OCI-LY3 (cell line): ENCODE measurements around the gene NOP14.
A peak's percentile ranks its signal among the peaks of the same experiment; 100 is the strongest.

Source experiments
- H2AFZ ChIP-seq: fragments of 200-600, 300-600 bp; shearing (Covaris generic); 2 replicates; pipeline ENCODE4 v1.6.0; 2014; ENCODE audit warnings: antibody characterized with exemption, low read depth, low read length
- H3K27ac ChIP-seq: fragments of 200-600, 300-600 bp; sonication (generic); 2 replicates; pipeline ENCODE4 v1.5.1; 2014; ENCODE audit warnings: mild to moderate bottlenecking, low read length, moderate library complexity, mixed read lengths
- H3K27me3 ChIP-seq: fragments of 200-600, 300-600 bp; sonication (generic); 2 replicates; pipeline ENCODE4 v1.6.1; 2014; ENCODE audit warnings: low read depth, low read length, mixed read lengths
- H3K36me3 ChIP-seq: fragments of 200-600, 300-600 bp; sonication (generic); replicated peaks from 2 replicates; pipeline ENCODE3; 2014; ENCODE audit warnings: low read depth, low read length, mixed read lengths
- H3K4me1 ChIP-seq: fragments of 300-600, 200-600 bp; sonication (generic); 2 replicates; pipeline ENCODE4 v1.6.1; 2014; ENCODE audit warnings: low read length, mixed read lengths
- H3K4me2 ChIP-seq: fragments of 200-600, 300-600 bp; sonication (generic); 2 replicates; pipeline ENCODE4 v1.6.1; 2014; ENCODE audit warnings: low read length, mixed read lengths
- H3K4me3 ChIP-seq: fragments of 300-600, 200-600 bp; sonication (generic); 2 replicates; pipeline ENCODE4 v1.5.1; 2014; ENCODE audit warnings: antibody characterized with exemption, mild to moderate bottlenecking, low read length, moderate library complexity
- H3K79me2 ChIP-seq: fragments of 300-600, 200-600 bp; shearing (Covaris generic); 2 replicates; pipeline ENCODE4 v1.6.1; 2014; ENCODE audit warnings: mild to moderate bottlenecking, low read length, mixed read lengths
- H3K9ac ChIP-seq: fragments of 300-600, 200-600 bp; shearing (Covaris generic); 2 replicates; pipeline ENCODE4 v1.6.0; 2014; ENCODE audit warnings: mild to moderate bottlenecking, low read length, moderate library complexity
- H3K9me3 ChIP-seq: fragments of 200-600, 300-600 bp; shearing (Covaris generic); 2 replicates; pipeline ENCODE4 v1.6.1; 2014; ENCODE audit warnings: low read length, mixed read lengths; ENCODE audit not compliant: insufficient read depth
- H4K20me1 ChIP-seq: fragments of 200-600, 300-600 bp; sonication (generic); 2 replicates; pipeline ENCODE4 v1.6.1; 2016; ENCODE audit warnings: low read length, mixed read lengths; ENCODE audit not compliant: insufficient read depth
- EZH2phosphoT487 ChIP-seq: fragments of 200-600 bp; shearing (Covaris generic); IDR thresholded peaks from 2 replicates; pipeline ENCODE4 v1.6.1; 2018; ENCODE audit warnings: antibody characterized with exemption, mixed run types, low read depth
- TF ChIP-seq, protein P1 (sequence below): fragments of 200-600, 300-600 bp; sonication (generic); IDR thresholded peaks from 2 replicates; pipeline ENCODE4 v1.5.1; 2014; ENCODE audit warnings: antibody characterized with exemption, low read length, low read depth

NOP14 gene

DNA sequence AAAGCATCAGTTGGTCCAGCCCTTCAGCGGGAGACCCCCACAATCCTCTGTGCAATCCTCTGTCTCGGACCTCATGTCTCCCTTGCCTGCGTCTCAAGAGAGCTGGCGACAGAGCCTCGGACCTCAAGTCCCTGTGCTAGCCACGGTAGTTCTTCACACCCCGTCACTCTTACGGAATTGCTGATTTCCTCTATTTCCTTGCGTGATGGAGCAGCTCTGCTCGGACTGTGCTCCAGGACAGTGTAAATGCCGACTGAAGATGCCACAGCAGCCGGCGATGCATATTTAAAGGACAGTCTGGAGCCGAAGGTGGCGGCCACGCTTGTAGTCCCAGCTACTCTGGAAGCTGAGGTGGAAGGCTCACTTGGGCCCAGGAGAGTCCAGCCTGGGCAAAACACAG is 2.1 kb upstream of the NOP14 start:
- H3K79me2 ChIP-seq = peaks cover 23% of the 10 kb centered on the region
- no peak overlapping the region for H3K4me3 ChIP-seq
- peaks cover 14% of the 10 kb centered on the region for H4K20me1 ChIP-seq
- no peak overlapping the region for H2AFZ ChIP-seq
- no peak overlapping the region for H3K9ac ChIP-seq
- H3K4me2 ChIP-seq = no peak overlapping the region
- H3K27me3 ChIP-seq = no peaks in the 10 kb centered on the region
- no peak for TF ChIP-seq EZH2phosphoT487
- TF ChIP-seq, protein P1, sequence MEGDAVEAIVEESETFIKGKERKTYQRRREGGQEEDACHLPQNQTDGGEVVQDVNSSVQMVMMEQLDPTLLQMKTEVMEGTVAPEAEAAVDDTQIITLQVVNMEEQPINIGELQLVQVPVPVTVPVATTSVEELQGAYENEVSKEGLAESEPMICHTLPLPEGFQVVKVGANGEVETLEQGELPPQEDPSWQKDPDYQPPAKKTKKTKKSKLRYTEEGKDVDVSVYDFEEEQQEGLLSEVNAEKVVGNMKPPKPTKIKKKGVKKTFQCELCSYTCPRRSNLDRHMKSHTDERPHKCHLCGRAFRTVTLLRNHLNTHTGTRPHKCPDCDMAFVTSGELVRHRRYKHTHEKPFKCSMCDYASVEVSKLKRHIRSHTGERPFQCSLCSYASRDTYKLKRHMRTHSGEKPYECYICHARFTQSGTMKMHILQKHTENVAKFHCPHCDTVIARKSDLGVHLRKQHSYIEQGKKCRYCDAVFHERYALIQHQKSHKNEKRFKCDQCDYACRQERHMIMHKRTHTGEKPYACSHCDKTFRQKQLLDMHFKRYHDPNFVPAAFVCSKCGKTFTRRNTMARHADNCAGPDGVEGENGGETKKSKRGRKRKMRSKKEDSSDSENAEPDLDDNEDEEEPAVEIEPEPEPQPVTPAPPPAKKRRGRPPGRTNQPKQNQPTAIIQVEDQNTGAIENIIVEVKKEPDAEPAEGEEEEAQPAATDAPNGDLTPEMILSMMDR = no peak
- H3K9me3 ChIP-seq = no peaks in the 10 kb centered on the region
- peaks cover 13% of the 10 kb centered on the region for H3K4me1 ChIP-seq
- H3K36me3 ChIP-seq = no peaks in the 10 kb centered on the region
- no peak overlapping the region for H3K27ac ChIP-seq

DNA sequence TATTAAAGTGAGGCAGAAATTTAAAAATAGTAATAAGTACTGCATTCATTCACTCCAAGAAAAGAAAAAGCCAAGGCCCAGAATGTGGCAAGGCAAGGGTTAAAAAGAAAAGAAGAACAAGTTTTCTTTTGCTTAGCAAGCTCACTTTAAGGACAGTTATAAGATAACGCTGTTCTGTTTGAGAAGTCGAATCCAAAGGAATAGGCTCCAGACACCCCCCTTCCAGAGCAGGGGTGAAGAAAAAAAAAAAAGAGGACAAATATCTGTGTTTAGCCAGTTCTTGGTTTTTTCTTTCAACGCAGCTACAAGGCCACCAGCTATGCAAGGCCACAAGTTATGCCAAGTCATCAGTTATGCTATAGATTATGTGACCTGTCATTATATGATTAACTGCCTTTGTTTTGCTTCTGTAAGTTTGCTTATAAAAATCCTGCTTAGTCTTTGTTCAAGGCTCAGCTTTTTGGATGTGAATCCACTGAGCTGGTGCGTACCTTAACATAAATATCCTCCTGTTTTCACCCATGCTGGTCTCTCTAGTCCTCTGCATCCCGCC is 1.6 kb upstream of the NOP14 start:
- H3K4me2 ChIP-seq = peak overlapping the region; percentile 93
- H2AFZ ChIP-seq = no peak overlapping the region
- H4K20me1 ChIP-seq = peaks cover 18% of the 10 kb centered on the region
- TF ChIP-seq, protein P1 = no peak
- TF ChIP-seq EZH2phosphoT487 = no peak
- no peak overlapping the region for H3K27ac ChIP-seq
- no peak overlapping the region for H3K9ac ChIP-seq
- H3K36me3 ChIP-seq = no peaks in the 10 kb centered on the region
- H3K79me2 ChIP-seq = peaks cover 28% of the 10 kb centered on the region
- H3K4me3 ChIP-seq = peak overlapping the region; percentile 82; the same call in 1 of the 2 replicates
- H3K9me3 ChIP-seq = no peaks in the 10 kb centered on the region
- H3K27me3 ChIP-seq = no peaks in the 10 kb centered on the region
- H3K4me1 ChIP-seq = peaks cover 17% of the 10 kb centered on the region

DNA sequence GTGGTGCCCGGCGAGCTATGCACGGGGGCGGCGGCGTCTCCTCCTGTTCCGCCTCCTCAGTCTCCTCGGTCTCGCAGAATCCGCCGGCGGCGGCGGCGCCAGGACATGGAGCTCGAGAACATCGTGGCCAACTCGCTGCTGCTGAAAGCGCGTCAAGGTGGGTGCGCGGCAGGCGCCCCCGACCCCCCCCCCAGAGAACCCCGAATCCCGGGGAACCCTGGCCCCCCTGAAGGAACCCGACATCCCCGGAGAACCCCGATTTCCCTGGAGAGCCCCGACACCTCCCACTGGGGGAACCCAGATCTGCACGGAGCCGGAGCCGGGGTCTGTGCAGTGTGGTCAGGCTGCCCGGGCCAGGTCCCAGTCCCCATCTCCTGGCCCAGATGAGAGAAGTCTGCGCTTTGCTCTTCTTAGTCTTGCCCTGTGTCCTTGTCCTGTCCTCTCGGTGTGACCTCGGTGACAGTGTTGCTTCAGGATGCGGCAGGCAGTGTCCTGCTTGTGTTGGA is 813 bp upstream of the NOP14 start:
- H3K4me2 ChIP-seq = peak overlapping the region; percentile 93
- no peaks in the 10 kb centered on the region for H3K9me3 ChIP-seq
- no peaks in the 10 kb centered on the region for H3K27me3 ChIP-seq
- peaks cover 24% of the 10 kb centered on the region for H4K20me1 ChIP-seq
- H3K27ac ChIP-seq = no peak overlapping the region
- peaks cover 24% of the 10 kb centered on the region for H3K4me1 ChIP-seq
- H3K36me3 ChIP-seq = peaks cover 3% of the 10 kb centered on the region
- H2AFZ ChIP-seq = peak overlapping the region; percentile 75
- no peak for TF ChIP-seq EZH2phosphoT487
- TF ChIP-seq, protein P1 = no peak
- peaks cover 36% of the 10 kb centered on the region for H3K79me2 ChIP-seq
- H3K9ac ChIP-seq = peak overlapping the region; percentile 68
- peak overlapping the region; percentile 82 for H3K4me3 ChIP-seq

DNA sequence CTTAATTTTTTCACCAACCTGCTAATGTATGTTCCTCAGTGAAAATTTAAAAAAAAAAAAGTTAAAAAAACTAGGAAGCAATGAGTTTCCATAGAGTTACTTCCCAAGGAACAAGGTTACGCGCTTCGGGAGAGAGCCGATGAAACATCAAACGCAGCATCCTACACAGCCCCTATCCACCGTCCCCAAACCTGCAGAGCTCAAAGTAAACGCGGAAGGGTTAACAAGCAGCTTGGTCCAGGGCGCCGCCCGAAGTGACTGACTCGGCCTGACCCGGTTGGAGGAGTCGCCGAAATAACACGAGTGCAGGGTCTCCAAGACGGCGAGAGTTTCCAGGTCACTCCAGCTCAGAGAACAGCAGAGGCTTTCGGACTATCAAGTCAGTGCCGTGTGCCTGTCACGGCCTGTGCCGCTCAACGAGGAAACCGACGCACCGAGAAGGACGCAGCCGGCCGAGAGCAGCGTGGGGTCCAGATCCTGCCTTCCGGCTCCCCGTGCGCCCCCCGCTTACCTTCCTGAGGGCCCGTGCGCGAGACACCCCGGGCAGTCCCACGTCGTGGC is 512 bp downstream of the NOP14 start:
- Histone ChIP-seq H3K27ac (peak overlapping the region; percentile 70), H3K27me3 (no peaks in the 10 kb centered on the region), H3K4me1 (peaks cover 30% of the 10 kb centered on the region), H3K79me2 (peaks cover 49% of the 10 kb centered on the region), H2AFZ (peak overlapping the region; percentile 30; the same call in 1 of the 2 replicates), H3K4me2 (peak overlapping the region; percentile 88), H3K9ac (peak overlapping the region; percentile 79), H4K20me1 (peaks cover 38% of the 10 kb centered on the region), H3K4me3 (peak overlapping the region; percentile 82), H3K36me3 (peaks cover 8% of the 10 kb centered on the region), H3K9me3 (no peaks in the 10 kb centered on the region)
- TF ChIP-seq, protein P1 = no peak
- no peak for TF ChIP-seq EZH2phosphoT487
